HG02610 (cell line): Measurements from ENCODE around the gene CCDC134.

Experiments
- ATAC-seq: cut with Tn5 transposase; IDR thresholded peaks from one replicate; pipeline ENCODE4 v1.9.1; 2021; ENCODE audit warnings: mild to moderate bottlenecking, moderate library complexity; ENCODE audit not compliant: unreplicated experiment

The CCDC134 gene

DNA sequence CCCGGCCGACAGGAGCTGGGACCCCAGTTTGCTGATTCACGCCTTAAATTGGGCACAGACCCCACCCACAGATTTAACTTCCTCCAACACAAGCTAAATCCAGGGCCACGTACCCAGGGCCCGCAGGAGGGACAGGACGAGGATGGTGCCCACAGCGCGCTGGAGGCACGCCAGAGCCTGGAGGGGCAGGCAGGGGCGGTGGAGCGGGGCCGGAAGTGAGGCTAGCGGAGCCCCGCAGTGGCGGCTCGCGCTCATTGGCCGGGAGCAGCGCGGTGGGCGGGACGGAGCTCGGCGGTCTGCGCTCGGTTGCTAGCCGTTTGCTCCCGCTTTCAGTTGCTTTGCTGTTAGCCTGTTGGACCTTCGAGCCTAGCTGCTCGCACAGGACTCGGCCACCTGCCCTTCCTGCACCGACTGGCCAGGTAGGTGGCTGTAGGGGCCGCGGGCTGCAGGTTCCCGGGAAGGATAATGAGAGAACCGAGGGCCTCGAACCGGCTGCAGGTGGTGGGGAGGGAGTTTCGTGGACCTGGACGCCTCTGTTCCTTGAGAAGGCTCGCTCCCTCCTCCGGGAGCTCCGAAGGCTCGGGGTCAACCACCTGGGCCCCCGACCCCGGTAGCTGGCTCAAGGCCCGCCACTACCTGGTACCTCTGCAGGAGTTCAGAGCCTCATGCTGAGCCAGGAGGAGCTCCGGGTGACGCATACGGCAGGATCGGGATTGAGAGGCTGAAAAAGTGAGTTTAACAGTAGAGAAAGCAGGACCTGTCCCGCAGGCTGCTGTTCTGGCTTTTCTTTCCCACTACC is at the start of gene CCDC134:
Gene CCDC134, plus strand, starts transcription at position 332 of the 799 bp plus-strand sequence. CDS start 8,212 bp downstream, outside the sequence.
- peak; percentile 93 for ATAC-seq

DNA sequence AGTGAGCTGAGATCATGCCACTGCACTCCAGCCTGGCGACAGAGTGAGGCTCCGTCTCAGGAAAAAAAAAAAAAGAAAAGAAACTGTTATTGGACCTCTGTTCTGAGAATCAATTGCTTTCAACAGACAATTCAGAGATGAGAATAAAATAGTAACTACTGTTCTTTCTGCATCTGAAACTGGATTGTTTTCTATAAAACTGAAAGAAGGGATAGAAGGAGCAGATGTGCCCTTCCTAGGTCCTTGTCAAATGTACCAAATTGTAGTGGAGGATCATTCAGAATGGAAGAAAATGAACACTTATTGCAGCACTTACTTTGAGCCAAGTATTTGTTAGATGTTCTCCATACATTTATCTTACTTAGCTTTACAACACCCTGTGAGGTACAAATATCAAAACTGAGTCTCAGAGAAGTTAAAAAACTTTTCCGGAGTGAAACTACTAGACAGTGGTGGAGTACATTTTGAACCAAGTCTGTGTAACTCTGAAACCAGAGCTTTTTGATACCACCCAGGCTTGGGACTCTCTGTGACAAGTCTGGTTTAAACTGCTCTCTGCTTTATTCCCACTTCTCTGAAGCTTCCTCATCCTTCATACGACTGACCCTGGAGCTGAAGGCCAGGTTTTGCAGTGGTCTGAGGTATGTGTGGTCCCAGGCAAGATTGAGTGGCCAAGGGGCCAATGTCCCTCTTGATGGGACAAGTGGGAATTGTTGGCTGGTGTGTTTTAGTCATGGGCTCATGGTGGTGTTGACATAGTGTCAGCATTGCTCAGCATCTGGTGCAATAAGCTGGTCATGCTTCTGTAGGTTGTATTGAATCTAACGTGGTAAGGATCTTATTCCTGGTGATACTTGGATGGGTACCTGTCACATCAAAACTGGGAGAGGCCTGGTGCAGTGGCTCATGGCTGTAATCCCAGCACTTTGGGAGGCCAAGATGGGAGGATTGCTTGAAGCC is 48.2 kb upstream of the CCDC134 start:
- no peak for ATAC-seq

DNA sequence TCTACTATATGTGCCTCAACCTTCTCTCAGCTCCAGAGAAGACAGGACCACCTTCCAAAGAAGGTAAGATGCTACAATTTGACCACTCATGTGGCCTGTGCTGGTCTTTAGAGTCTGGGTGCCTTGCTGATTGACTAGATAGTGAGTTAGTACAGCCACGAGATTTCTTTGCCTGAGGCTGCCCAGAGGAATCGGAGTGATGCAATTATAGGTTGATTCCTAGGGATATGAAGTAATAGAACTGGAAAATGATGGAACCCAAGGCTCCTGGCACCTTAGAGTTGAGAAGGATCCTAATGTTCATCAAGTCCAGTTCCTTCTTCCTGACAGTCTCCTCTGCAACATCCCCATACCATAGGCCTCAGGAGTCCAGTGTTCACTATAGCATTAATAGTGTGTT is 46.5 kb upstream of the CCDC134 start:
- ATAC-seq: no peak

DNA sequence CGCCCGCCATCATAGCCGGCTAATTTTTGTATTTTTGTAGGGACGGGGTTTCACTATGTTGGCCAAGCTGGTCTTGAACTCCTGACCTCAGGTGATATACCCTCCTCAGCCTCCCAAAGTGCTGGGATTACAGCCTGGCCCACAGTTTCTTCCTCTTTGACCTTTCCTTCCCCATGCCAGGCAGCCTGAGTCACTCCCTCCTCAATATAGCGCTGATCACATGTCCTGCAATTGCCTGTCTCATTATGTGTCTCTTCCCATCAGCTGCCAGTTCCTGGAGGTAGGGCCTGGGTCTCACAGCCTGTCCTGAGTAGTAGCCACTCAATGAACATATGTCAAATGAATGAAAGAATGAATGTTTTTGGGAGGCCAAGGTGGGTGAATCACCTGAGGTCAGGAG is 43.0 kb upstream of the CCDC134 start:
- ATAC-seq: no peak

DNA sequence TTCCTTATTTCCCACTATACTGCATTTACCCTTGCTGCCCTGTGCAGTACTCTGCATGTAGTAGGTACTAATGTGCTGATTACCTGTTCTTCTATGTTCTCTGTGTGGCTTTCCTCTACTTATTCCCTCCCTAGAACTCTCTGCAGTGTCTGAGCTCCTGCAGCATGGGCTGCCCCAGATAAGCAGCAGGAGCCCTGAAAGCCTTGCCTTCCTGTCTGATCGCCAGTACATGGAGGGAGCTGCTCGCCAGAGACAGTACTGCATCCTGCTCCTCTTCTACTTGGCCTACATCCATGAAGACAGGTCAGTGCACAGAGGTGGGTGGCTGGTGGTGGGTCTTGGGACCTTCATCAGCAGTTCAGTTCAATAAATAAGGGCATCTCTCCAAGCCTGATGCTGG is 42.2 kb upstream of the CCDC134 start:
- no peak for ATAC-seq

DNA sequence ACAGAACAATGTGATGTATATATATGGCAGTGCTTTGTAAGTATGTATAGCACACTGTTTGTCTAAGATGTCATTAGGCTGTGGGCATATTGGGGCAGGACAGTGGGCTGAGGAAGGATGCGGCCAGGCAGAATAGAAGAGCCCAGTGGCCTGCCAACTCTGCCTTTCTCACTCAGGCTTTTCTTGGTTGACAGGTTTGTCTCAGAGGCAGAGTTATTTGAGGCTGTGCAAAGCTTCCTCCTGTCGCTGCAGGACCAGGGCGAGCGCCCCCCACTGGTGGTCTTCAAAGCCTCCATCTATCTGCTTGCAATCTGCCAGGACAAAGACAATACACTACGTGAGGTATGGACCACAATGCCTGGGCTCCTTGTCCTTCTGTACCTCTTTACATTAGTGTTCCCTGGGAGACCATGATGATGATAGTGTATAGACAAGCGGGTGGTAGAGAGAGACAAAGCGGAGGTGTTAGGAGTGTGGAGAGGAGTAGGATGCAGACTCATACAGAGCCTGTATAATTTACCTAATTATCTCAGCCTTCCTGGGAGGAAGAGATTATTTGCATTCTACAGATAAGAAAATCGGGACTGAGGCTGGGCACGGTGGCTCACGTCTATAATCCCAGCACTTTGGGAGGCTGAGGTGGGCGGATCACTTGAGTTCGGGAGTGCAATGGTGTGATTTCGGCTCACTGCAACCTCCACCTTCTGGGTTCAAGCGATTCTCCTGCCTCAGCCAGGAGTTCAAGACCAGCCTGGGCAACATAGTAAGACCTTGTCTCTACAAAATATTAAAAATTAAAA is 37.3 kb upstream of the CCDC134 start:
- ATAC-seq: no peak

DNA sequence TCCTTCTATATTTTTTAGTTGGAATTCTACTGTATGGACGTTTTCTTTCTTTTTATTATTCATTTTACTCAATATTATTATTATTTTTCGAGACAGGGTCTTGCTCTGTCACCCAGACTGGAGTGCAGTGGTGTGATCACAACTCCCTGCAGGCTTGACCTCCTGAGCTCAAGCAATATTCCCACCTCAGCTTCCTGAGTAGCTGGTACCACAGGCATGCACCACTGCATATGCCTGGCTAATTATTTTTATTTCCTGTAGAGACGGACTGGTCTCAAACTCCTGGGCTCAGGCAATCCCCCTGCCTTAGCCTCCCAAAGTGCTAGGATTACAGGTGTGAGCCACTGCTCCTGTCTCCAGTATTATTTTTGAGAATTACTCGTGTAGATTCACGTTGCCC is 34.0 kb upstream of the CCDC134 start:
- no peak for ATAC-seq

DNA sequence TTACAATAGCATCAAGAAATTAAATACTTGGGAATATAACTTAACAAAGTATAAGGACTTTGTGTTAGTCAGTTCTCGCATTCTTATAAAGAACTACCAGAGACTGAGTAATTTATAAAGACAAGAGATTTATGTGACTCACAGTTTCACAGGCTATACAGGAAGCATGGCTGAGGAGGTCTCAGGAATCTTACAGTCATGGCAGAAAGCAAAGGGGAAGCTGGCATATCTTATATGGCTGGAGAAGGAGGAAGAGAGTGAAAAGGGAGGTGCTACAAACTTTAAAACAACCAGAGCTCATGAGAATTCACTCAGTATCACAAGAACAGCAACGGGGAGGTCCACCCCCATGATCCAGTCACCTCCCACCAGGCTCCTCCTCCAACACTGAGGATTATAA is 32.0 kb upstream of the CCDC134 start:
- no peak for ATAC-seq

DNA sequence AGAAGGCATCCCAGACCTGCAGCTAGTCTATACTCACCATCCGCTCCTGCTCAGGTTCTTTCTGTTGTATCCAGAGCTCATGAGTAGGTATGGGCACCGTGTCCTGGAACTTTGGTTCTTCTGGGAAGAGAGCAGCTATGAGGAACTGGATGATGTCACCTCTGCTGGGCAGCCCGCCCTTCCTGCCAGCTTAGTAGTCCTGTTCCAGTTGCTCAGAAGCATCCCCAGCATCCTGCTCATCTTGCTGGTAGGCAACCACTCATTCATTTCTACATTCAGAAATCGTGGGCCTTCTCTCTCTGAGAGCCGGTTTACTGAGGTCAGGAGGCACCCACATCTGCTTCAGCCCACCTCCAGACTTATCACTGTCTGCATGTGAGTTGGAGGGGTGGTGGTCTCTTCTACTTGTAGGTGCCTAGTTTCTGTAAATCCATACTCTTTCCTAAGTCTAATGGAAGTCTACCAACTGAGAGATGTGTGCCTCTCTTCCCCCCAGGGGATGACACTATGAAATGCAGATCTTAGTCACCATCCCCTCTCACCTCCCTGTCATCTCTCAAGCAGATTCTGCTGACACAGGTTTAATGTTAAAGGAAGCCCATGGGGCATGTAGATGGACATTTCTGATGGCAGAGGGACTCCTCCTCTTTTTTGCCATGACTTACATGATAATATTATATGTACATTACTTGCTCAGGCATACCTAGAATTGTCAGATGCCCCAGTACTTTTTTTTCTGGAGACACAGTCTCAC is 29.6 kb upstream of the CCDC134 start:
- ATAC-seq: no peak

DNA sequence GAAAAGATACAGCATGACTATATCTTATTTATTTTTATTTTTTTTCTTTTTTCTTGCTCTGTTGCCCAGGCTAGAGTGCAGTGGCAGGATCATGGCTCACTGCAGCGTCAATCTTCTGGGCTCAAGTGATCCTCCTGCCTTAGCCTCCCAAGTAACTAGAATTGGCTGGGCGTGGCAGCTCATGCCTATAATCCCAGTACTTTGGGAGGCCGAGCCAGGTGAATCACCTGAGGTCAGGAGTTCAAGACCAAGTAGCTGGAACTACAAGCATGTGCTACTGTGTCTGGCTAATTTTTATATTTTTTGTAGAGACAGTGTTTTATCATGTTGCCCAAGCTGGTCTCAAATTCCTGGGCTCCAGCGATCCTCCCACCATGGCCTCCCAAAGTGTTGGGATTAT is 28.3 kb upstream of the CCDC134 start:
- ATAC-seq: no peak

DNA sequence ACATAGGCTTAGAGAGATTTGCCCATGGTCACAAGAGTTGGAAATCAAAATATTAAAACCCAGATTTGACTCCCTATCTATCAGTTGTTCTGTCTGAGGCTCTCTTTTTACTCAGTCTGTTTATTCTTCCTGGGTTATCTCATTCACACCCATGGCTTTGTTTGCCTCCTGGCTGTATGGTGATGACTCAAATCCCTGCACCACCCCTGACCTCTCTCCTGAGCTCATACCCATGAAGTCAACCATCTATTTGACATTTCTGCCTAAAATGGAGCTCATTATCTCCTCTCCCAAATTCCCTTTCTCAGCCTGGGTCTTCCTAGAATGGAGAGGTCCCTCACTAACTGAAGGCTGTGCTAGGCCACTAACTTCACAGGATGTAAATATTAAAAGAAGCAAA is 27.8 kb upstream of the CCDC134 start:
- no peak for ATAC-seq

DNA sequence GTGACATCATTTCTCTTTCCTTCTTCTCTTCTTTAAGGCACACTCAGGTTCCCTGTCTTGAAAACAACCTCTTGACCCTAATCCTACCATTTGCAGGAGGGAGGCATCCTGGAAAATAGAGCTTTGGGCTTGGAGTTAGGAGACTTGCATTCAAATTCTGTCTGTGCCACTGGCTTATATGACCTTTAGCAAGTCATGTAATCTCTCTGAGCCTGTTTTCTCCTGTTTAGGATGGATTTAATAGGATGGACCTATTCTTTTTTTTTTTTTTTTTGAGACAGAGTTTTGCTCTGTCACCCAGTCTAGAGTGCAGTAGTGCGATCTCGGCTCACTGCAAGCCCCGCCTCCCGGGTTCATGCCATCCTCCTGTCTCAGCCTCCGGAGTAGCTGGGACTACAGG is 25.1 kb upstream of the CCDC134 start:
- no peak for ATAC-seq

DNA sequence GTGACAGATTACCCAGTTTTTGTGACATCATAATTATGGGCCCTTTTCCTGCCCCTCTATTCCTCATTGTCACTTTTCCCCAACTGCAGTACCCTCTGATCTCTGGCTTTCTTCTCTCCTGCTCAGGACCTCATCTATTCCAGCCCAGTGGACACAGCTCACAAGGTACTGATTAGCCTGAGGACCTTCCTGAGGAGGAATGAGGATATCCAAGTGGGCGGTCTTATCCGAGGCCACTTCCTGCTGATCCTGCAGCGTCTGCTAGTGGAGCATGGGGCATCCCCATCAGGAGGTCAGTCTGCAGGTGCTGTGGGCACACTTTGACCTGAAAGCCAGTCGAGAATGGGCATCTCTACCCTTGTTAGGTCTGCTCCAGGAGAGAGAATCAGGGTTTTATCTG is 24.5 kb upstream of the CCDC134 start:
- no peak for ATAC-seq

DNA sequence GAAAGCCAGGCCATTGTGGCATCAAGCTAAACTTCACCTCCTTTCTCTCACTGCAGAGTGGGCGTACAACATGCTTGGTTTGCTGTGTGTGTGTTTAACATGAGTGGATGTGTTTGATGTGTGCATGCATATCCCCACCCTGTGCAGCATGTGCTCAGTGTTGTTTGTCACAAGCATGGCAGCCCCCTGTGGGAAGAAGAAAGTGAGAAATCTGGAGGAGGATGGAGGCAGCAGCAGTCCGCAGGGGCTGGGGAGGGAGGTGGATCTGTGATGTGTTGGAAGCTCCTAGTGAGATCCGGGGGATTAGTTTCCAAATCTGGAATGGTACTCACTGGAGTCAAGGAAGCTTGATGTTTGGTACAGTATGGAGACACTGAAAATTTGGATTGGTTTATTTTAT is 24.1 kb upstream of the CCDC134 start:
- ATAC-seq: no peak

DNA sequence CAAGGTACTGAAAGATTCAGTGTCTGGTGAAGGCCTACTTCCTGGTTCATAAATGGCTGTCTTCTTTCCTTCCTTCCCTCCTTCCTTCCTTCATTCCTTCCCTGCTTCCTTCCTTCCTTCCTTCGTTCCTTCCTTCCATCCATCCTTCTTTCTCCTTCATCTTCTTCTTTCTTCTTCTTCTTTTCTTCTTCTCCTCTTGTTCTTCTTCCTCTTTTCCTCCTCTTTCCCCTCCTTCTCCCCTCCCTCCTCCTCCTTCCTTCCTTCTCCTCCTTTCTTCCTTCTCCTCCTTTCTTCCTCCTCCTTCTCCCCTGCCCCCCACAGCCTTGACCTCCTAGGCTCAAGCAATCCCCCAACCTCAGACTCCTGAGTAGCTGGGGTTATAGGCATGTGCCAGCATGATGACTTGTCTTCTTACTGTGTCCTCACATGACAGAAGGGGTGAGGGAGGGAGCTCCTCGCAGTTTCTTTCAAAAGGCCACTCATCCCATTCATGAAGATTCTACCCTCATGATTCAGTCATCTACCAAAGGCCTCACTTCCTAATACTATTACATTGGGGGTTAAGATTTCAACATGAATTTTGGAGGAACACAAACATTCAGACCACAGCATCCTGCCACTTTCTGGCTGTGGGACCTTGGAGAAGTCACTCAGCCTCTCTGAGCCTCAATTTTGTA is 22.6 kb upstream of the CCDC134 start:
- no peak for ATAC-seq

DNA sequence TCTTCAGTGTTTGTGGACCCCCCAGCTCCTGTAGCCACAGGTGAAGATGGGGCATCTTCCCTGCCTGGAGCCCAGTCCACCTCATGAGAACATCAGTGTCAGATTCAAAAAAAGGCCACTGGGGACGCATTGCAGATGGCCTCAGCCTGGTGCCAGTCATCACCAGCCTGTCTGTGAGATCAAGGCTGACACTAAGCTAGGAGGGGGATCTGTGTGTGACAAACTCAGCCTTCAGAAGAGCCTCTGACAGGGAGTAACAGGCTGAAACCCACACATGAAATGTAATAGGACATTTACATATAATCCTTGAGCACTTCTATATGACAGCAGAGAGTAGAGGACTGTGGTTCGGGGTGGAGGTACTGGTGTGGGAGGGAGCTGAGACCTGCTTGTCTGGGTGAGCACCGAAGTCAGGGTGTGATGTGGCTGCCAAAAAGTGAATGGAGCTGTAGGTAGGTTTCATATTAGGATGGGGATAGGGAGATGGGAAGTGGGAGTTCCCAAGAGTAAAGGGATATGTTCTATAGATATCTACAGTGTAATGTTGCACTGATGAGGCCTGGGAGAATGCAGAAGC is 20.5 kb upstream of the CCDC134 start:
- no peak for ATAC-seq

DNA sequence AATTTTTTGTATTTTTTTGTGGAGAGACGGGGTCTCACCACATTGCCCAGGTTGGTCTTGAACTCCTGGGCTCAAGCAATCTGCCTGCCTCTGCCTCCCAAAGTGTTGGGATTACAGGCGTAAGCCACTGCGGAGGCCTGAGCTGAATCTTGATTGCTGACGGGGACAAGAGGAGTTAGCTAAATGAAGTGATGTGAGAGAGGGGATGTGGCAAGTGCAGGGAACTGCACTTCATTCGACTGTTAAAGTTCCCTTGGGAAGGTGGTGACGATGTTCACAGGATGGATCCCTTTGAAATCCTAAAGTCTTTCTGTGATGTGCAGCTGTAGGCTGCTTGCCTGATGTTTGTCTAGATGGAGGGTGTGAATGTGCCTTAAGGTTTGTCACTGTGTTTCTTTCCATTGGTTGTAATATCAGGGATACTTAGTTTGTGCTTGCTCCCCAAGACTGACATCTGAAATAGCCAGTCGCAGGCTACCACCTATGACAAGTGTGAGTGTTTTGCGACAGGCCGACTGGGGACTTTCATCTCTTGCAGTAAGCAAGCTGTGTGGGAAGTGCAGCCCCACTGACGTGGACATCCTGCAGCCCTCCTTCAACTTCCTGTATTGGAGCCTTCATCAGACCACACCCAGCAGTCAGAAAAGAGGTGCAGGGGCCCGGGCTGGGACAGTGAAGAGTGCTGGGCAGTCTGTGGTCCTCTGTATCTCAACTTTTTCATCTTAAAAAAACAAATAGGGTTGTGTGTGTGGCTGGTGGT is 19.6 kb upstream of the CCDC134 start:
- ATAC-seq: peak; percentile 90

DNA sequence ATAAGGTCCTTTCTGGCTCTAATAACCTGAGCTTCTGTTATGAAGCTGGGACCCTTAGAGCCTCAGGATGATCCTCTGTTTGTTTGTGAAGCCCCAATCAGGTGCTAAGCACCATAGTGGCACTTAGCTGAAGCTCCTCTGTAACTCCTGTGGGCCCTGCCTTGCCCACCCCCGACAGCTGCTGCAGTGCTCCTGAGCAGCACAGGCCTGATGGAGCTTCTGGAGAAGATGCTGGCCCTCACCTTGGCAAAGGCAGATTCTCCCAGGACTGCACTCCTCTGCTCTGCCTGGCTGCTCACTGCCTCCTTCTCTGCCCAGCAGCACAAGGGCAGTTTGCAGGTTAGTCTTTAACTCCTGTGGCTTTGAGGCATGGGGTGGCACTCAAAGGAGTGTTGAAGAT is 19.0 kb upstream of the CCDC134 start:
- no peak for ATAC-seq

DNA sequence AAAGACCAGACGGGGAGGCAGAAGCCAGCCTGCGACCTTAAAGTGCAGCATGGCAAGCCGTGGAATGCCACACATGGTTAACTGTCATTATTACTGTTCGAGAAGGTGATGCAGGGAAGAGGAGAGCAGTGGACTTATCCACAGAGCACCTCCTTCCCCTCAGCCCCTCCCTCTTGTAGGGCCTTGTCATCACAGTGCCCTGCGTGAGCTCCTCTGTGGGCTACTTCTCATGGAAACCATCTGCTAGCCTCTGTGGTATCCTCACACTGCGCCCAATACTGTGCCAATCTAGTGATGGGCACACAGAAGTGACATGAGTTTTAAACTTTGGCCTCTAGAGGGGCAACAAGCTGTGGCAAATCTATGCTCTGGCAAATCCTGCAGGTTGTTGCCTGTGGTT is 18.2 kb upstream of the CCDC134 start:
- no peak for ATAC-seq
